GM13977 (cell line): ENCODE results near the gene IL4R.

Experiments
- DNase-seq: peaks from one replicate; pipeline ENCODE4 v3.0.0; 2012; ENCODE audit warnings: low spot score
- in situ Hi-C: fragments of 300-500 bp; cut with MboI; formaldehyde crosslinking; loops from one replicate; pipeline ENCODE4 v1.12.0; 2022; ENCODE audit warnings: low sequenced_read_pairs, low pct_unique_long_range_greater_than_20kb, mixed read lengths, inconsistent platforms; ENCODE audit not compliant: unreplicated experiment
- TF ChIP-seq, protein P1 (sequence below): IDR thresholded peaks from 2 replicates; pipeline ENCODE4 v1.5.1; 2012; ENCODE audit warnings: mild to moderate bottlenecking, control low read depth; ENCODE audit not compliant: insufficient read depth; ENCODE audit errors: extremely low read depth, missing control alignments

IL4R gene

DNA sequence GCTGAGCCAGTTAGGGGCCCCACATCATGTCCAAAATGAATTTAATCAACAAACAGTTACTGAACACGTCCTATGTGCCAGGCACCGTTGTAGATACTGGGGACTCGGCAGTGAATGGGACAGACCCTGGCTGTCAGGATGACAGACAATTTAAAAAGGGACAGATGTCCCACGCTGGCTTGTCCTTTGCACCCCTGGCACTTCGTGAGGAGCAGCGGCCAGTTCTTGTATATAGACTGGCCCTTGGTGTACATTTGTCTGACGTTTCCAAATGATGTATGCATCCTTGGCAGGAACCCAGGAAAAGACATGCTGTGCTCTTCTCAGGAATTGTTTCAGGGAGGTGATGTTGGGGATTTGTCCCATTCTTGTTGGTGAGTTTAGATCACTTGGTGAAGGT, 21.1 kb downstream of the IL4R start:
- in situ Hi-C loops = no loop called here
- TF ChIP-seq, protein P1, sequence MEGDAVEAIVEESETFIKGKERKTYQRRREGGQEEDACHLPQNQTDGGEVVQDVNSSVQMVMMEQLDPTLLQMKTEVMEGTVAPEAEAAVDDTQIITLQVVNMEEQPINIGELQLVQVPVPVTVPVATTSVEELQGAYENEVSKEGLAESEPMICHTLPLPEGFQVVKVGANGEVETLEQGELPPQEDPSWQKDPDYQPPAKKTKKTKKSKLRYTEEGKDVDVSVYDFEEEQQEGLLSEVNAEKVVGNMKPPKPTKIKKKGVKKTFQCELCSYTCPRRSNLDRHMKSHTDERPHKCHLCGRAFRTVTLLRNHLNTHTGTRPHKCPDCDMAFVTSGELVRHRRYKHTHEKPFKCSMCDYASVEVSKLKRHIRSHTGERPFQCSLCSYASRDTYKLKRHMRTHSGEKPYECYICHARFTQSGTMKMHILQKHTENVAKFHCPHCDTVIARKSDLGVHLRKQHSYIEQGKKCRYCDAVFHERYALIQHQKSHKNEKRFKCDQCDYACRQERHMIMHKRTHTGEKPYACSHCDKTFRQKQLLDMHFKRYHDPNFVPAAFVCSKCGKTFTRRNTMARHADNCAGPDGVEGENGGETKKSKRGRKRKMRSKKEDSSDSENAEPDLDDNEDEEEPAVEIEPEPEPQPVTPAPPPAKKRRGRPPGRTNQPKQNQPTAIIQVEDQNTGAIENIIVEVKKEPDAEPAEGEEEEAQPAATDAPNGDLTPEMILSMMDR = no peak
- no peak for DNase-seq

DNA sequence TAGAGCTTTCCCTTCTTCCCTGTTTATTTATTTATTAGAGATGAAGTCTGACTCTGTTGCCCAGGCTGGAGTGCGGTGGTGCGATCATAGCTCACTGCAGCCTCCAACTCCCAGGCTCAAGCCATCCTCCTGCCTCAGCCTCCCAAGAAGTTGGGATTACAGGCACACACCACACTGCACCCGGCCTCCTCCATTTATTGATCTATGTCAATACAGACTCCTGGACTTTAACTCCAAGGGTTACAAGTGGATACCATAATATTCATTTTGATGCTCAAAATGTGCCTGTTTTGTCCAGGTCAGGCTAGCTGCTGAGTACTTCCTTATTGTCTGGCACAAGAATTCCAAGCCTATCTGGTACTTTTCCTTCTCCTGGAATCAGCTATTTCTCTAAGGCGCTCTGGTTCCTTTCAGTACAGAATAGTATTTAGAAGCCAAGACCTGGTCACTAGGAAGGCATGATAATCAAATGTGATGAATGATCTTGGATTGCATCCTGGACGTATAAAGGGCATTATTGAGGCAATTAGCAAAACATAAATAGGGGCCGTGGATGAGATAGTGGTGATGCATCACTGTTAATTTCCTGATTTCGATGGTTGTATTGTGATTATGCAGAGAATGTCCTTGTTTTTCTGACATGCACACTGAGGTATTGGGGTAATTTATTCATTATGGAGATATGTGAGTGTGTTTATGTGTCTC, 21.7 kb downstream of the IL4R start:
- in situ Hi-C loops = no loop called here
- DNase-seq = no peak
- TF ChIP-seq, protein P1 = no peak

DNA sequence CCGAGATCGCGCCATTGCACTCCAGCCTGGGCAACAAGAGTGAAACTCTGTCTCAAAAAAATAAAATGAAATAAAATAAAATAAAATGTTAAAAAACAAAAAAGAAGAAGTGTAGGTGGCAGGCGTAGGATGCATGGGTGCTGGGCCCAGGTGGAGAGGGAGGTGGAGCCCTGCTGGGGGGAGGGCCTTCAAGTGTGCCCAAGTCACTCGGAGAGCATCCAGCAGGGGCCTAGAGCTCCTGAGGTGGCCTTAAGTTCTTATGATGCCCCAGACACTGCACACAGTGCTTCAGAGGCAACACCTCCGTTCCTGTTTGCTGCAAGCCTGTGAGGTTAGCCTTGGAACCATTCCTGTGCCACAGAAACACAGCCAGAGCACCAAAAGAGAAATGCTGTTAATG, 23.2 kb downstream of the IL4R start:
- in situ Hi-C loops = no loop called here
- TF ChIP-seq, protein P1 = no peak
- DNase-seq = no peak

DNA sequence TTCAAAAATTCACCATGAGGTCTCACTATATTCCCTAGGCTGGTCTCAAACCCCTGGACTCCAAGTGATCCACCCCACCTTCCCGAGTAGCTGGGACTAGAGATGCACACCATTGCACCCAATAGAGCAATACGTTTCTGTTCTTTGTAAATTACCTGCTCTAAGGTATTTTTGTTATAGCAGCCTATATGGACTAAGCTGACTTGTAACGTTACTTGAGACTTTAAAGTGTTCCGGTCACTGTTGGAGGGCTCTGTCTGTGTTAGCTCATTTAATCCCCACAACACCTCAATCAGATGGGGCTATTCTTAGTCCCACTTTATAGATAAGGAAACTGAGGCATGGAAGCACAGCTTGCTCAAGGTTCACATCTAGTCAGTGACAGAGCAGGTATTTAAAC, 25.4 kb downstream of the IL4R start:
- in situ Hi-C loops = no loop called here
- TF ChIP-seq, protein P1 = no peak
- DNase-seq = no peak

DNA sequence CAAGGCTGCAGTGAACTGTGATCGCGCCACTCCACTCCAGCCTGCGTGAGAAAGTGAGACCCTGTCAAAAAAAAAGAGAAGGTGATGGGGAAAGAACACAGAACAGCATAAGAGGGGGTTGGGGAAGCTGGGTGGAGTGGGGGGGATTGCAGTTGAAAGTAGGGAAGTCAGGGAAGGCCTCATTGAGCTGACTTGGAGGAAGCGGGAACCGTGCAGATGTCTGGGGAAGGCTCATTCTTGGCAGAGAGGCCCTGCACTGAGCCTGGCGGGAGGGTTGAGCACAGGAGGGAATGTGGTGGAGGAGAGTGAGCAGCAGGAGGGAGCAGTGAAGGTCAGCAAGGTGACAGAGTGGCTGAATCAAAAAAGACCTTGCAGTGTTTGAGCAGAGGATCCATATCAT, 26.9 kb downstream of the IL4R start:
- TF ChIP-seq, protein P1 = no peak
- no peak for DNase-seq
- in situ Hi-C loops = no loop called here

DNA sequence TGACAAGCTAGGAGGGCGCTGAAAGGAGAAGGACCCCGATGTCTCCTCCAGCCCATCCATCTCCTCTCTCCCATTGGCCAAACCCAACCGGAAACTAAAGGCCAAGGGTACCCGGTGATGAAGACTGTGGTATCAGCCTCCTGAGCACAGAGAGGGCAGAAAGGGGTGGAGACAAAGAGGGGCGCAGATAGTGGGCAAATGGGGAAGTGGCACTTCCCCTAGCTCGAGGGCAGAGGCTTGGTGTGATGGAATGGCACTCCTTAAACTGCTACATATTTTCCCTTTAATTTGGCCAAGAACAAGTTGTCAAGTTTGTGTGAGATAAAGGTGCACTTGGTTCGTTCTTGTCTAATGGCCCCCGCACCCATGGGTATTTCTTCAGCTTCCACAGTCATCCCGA, 27.8 kb downstream of the IL4R start:
- in situ Hi-C loops = no loop called here
- TF ChIP-seq, protein P1 = no peak
- no peak for DNase-seq
